Measurements from ENCODE around the gene NQO2.

Gene NQO2

DNA sequence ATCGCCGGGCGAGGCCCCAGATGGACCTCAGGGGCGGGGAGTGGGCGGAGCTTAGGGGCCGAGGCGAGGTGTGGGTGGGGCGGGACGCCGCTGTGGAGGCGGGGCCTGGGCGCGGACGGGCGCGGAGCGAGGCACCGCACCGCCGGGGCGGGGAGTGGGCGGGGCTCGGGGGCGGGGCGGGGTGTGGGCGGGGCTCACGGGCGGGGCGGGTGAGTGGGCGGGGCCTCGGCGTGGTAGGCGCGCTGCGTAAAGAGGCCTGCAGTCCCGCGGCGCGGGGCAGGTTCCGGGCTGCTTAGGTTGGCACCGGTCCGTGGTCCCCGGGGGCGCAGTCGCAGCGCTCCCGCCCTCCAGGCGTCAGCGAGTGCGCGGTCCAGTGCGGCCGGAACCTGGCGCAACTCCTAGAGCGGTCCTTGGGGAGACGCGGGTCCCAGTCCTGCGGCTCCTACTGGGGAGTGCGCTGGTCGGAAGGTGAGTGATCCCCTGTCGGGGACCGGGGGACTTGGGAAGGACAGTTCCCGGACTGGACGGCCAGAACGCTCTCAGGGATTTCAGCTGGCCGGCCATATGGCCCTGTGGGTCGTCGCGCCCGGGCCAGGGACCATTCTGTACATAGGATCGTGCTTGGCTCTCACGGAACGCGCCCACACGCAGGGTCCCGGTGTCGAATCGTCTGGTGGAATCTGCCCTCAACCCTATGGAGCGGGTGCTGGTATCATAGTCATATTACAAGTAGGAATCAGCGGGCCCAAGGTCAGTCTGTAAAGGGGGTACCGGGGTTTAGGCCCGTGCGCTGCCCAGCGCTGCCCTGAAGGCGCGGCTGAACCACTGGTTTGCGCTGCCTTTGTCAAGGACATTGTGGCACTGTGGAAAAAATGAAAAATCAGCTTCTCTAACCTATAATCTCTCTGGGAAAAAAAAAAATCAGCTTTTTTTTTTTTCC lies at the start of gene NQO2:
NQO2 (plus strand) TSS at position 277 of the 940 bp plus-strand sequence. CDS start 6,659 bp downstream, outside the sequence.
- peak; percentile 90 for DNase-seq (ENCODE audit: low spot score)

GRCh38 chr6:2950713-2951112 lies 49.0 kb upstream of the NQO2 start:
- no peak for DNase-seq (ENCODE audit: low spot score)

GRCh38 chr6:2951728-2952127 lies 48.0 kb upstream of the NQO2 start:
- DNase-seq (ENCODE audit: low spot score): no peak

DNA sequence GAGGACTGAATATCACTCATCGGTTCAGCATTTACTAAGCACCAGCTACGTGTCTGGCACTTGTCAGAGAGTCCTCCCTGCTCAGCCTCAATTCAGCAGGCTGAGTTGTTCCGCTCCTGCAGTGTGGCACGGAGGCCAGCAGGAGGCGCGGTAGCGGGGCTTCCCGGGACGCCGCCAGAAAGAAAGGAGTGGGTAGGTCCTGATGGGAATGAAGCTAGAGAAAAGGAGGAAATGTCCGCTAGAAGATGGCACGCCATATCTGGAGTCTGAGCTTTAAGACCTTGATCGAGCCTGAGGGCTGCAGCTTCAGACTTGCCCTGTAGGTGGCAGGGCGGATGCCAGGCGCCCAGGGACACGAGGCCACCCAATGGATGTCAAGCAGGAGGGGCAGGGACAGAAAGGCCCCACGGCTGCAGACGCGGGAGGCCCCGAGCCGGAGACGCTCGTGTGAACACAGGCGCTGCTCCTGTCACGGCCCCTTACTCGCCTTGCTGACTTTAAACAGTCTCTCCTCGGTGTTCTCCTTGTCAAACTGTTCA lies 47.1 kb upstream of the NQO2 start:
- peak; percentile 69 for DNase-seq (ENCODE audit: low spot score)

DNA sequence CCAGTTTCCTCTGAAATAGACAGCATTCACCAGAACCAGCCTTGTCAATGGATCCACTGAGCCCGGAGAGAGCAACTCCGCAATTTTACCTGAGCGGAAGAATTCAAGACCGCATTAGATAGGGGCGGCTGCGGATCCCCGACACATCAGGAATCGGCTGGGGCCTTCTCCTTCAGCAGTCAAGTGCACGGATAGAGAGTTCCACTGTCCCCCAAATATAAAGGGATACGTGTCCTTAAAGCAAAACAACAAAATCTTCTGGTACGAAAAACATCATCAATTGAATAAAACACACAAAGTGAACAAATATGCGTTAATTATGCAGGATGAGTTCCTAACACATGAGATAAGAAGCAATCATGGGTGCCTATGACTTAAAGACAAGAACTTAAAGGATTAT lies 46.6 kb upstream of the NQO2 start:
- DNase-seq (ENCODE audit: low spot score): no peak

- no peak for DNase-seq (ENCODE audit: low spot score)
Measured at GRCh38 chr6:2956930-2957685, 42.6 kb upstream of the NQO2 start.

GRCh38 chr6:2957696-2958330 lies 41.9 kb upstream of the NQO2 start:
- DNase-seq (ENCODE audit: low spot score): no peak

- DNase-seq (ENCODE audit: low spot score): no peak
Measured at GRCh38 chr6:2958331-2958711, 41.4 kb upstream of the NQO2 start.

GRCh38 chr6:2958776-2959175 lies 40.9 kb upstream of the NQO2 start:
- DNase-seq (ENCODE audit: low spot score): no peak

DNA sequence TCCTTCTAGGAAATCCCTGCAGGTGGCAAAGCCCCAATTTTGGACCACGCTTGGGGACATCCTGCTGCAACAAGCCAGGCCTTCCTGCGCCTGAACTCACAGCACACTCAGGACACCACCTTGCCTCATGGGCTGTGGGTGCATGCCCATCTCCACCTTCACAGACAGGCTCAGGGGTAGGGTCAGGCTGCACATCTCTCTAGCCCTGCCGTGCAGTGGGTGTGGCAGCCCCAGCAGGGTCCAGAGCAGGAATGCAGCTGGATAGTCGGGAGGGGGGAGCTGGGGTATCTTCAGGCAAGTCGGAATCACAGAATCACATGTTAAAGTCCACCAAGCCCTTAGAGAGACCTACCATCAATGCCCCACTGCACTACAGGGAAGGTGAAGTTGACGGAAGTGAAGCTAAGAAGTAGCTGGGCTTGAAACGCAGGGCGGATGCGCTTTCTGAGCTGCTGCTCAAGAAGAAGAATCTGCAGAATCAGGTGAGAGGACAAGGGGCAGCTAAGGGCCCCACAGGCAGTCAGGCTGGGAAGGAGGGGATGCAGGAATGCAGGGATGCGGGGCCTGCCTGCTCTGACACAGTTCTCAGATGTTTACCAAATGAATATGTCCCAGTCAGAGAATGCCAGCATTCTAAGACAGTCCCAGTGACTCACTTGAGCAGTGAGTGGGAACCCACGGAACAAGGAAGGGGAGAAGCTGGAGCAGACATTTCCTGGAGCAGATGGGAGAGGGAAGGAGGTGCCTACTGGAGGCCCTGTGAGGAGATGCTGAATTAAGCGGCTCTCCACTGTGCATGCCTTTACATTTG lies 39.6 kb upstream of the NQO2 start:
- DNase-seq (ENCODE audit: low spot score): no peak

DNA sequence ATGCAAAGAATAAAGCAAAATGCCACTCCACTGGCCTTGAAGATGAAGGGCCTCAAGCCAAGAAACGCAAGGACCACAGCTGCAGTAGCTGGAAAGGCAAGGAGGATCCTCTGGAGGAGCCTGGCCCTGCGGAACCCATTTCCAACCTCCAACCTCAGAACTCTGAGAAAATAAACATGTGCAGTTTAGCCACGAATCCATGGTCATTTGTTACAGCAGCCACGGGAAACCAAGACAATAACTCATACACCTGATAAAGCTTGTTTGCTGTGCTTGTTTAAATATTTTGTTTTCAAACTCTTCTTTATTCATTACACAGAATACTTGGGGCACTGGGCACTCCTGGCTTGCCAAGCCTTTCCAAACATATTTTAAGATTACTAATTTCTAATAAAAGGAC lies 38.8 kb upstream of the NQO2 start:
- DNase-seq (ENCODE audit: low spot score): no peak

DNA sequence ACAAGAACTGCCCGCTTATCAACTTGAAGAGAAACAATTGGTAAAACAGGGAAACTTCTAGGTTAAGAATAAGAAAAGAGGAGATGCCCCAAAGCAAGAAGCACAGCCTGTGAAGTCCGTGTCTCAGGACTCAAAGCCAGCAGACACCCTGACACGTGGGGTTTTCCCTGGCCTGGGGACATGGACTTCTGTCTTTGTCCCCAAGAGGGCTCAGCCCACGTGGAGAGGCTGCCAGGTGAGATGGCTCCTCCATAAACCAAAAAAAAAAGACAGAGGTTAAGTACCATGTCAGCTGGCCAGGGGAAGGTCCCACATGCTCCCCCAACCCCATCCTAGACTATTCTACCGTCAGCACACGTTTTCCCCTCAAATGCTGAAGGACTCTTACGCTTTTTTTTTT lies 38.2 kb upstream of the NQO2 start:
- DNase-seq (ENCODE audit: low spot score): no peak

DNA sequence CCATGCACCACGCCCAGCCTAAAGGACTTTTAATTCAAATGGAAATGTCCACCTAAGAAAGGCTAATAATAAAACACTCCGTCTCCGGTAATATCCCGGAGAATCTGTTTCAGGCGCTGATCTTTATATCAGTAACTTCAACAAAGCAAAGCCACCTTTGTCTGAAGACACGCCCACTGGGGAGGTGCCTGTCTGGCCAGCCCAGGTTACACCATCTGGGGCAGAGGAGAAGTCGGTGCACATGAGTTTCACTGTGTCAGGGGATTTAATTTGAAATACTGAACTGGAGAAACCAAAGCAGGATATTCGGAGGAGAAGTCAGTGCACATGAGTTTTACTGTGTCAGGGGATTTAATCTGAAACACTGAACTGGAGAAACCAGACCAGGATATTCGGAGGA lies 37.7 kb upstream of the NQO2 start:
- DNase-seq (ENCODE audit: low spot score): no peak

GRCh38 chr6:2962636-2963035 lies 37.1 kb upstream of the NQO2 start:
- DNase-seq (ENCODE audit: low spot score): no peak

DNA sequence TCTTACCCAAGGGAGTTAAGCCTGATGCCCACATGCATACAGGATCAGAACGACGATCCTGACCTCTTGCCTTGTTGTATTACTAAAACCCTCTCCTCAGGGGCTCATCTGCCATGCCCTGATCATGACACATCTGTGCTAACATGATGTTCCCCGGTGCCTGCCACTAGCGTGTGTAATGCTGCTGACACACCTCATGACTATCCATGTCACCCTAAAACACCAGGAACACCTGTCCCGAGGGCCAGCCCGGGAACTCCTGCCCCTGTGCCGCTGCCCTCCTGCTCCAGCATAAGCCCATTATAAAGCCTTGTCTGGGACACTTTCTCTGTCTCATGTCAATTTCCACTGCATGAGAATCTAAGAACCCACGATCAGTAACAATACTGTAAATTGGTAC lies 35.9 kb upstream of the NQO2 start:
- no peak for DNase-seq (ENCODE audit: low spot score)

DNA sequence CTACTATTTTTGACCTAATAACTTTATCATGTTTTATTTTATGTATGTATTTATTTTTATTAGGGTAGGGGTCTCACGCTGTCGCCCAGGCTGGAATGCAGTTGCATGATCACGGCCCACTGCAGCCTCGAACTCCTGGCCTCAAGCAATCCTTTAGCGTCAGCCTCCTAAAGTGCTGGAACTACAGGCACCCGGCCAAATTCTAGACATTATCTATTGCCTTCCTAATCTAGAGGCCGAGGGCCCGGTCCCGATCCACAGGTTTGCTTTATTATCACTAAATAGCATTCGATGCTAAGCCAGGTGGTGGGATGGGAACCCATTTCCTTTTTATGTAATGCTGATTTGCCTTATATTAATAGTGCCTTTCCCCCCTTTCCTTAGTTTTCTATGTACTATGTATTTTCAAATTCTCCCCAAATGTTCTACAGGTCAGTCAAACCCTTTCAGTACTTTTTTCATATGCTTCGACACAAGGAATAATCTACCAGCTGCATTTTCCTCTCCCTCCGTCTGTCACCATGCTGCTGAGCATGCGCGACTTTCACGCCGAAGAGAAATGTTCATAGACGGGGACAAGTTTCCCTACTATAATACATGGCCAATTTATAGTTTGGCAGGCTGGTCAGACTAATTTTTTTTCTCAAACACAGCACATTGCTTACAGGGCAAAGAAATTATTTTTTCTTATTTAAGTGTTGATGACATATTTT lies 34.7 kb upstream of the NQO2 start:
- DNase-seq (ENCODE audit: low spot score): no peak

DNA sequence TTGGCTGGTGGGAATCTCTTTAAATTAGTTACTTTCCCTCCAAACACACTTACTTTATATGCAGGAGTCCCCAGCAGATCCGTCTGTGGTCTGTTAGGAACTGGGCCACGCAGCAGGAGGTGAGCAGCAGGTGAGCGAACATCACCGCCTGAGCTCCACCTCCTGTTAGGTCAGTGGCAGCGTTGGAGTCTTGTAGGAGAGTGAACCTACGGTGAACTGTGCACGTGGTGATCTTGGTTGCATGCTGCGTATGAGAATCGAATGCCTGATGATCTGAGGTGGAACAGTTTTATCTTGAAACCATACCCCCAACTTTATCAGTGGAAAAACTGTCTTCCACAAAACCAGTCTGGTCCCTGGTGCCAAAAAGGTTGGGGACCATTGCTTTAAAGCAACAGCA lies 33.3 kb upstream of the NQO2 start:
- no peak for DNase-seq (ENCODE audit: low spot score)

DNA sequence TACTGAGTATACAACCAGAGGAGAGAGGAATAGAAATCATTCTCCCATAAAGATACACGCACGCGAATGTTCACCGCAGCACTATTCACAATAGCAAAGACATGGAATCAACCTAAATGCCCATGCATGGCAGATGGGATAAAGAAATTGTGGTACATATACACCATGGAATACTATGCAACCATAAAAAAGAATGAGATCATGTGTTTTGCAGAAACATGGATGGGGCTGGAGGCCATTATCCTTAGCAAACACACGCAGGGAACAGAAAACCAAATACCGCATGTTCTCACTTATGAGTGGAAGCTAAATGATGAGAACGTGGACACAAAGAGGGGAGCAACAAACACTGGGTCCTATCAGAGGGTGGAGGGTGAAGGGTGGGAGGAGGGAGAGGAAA lies 31.8 kb upstream of the NQO2 start:
- no peak for DNase-seq (ENCODE audit: low spot score)

- DNase-seq (ENCODE audit: low spot score): no peak
Measured at GRCh38 chr6:2968600-2969135, 31.0 kb upstream of the NQO2 start.

GRCh38 chr6:2969549-2969948 lies 30.1 kb upstream of the NQO2 start:
- DNase-seq (ENCODE audit: low spot score): no peak

Data from CD4-positive, alpha-beta T cell treated with Interleukin-15 for 4 hours (primary cell).